ENCODE results near the gene LBP.

DNA sequence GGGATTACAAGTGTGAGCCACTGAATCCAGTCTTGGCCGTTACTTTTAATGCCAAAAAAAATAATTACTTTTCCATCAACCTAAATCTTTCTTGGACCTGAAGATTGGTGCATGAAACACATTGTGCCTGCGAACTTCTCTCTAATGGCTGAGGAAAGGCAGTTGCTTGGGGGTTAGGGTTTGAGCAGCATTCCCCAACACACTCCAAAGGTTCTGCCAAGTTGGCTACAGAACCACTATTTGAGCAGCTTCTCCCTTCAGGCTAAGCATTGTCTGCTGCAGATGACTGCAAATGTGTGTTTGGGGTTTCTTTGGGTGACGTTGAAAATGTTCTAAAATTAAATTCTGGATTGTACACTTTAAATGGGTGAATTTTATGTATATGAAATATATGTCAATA lies 6.3 kb upstream of the LBP start:
- TF ChIP-seq SMC3 (conservative IDR thresholded peaks at IDR 0.05; ENCODE audit: poor library complexity) (no peak), EZH2 (IDR thresholded peaks at IDR 0.05; ENCODE audit: borderline replicate concordance, insufficient read depth, low read length, poor library complexity, severe bottlenecking) (no peak), CTCF (IDR thresholded peaks at IDR 0.05; ENCODE audit: poor library complexity, severe bottlenecking) (no peak), EP300 (conservative IDR thresholded peaks at IDR 0.05; ENCODE audit: poor library complexity, severe bottlenecking) (no peak), POLR2AphosphoS5 (IDR thresholded peaks at IDR 0.05) (no peak), MXI1 (conservative IDR thresholded peaks at IDR 0.05; ENCODE audit: poor library complexity, severe bottlenecking) (no peak)

Measured in neural cell (in vitro differentiated cells).